Upper lobe of left lung (tissue), 4 donors: Measurements from ENCODE around the gene TNFSF12.

Experiments
- CTCF ChIP-seq, 6 experiments: fragments of 450-650 bp in 4 of 6; fragments of 200-600 bp in 2 of 6; sonication (generic) in 2 of 6; IDR thresholded peaks; one replicate each; pipeline ENCODE4 v1.5.1; 2016 to 2019; ENCODE audit warnings: antibody characterized with exemption in 6 of 6
- EP300 ChIP-seq, 4 donors: sonication (generic); formaldehyde crosslinking; IDR thresholded peaks; one replicate each; pipeline ENCODE4 v1.5.1; 2017; ENCODE audit warnings: antibody characterized with exemption in 4 of 4, control low read depth in 2 of 4
- POLR2A ChIP-seq, 4 donors: fragments of 450-650 bp; IDR thresholded peaks; one replicate each; pipeline ENCODE4 v1.5.1; 2016 to 2017; ENCODE audit warnings: antibody characterized with exemption in 4 of 4, mild to moderate bottlenecking in 2 of 4
- POLR2AphosphoS5 ChIP-seq, 2 donors: sonication (generic); formaldehyde crosslinking; IDR thresholded peaks; one replicate each; pipeline ENCODE4 v1.5.1; 2017; ENCODE audit warnings: antibody characterized with exemption in 2 of 2

- TF ChIP-seq CTCF (IDR thresholded peaks at IDR 0.05) (no peak), POLR2A (IDR thresholded peaks at IDR 0.05) (no peak), POLR2AphosphoS5 (IDR thresholded peaks at IDR 0.05) (no peak), EP300 (IDR thresholded peaks at IDR 0.05) (no peak)
Observed at GRCh38 chr17:7512824-7513540, 35.9 kb upstream of the TNFSF12 start.
